ES-I3 (cell line): Measurements from ENCODE around the gene MCUR1.

Experiments used
- H3K36me3 ChIP-seq: 2 replicates; pipeline ENCODE4 v1.6.1; 2013; ENCODE audit warnings: mild to moderate bottlenecking, low read length, control low read depth, moderate library complexity; ENCODE audit not compliant: insufficient read depth
- H3K4me1 ChIP-seq: 2 replicates; pipeline ENCODE4 v1.6.1; 2013; ENCODE audit warnings: mild to moderate bottlenecking, control low read depth, low read length; ENCODE audit not compliant: insufficient read depth
- H3K9ac ChIP-seq: 2 replicates; pipeline ENCODE4 v1.6.1; 2013; ENCODE audit warnings: low read depth, mild to moderate bottlenecking, low read length, moderate library complexity
- H3K9me3 ChIP-seq: 2 replicates; pipeline ENCODE4 v1.6.1; 2013; ENCODE audit warnings: mild to moderate bottlenecking, low read length, moderate library complexity; ENCODE audit not compliant: control insufficient read depth, insufficient read depth

Gene MCUR1

GRCh38 chr6:13759025-13759424 is 55.3 kb downstream of the MCUR1 start:
- Histone ChIP-seq H3K9me3 (peaks cover under 1% of the 10 kb centered on the region; the same call in 1 of the 2 replicates), H3K9ac (no peak overlapping the region), H3K4me1 (no peaks in the 10 kb centered on the region), H3K36me3 (no peaks in the 10 kb centered on the region)

- H3K4me1 ChIP-seq: no peaks in the 10 kb centered on the region
- no peaks in the 10 kb centered on the region; the same call in 1 of the 2 replicates for H3K9me3 ChIP-seq
- H3K36me3 ChIP-seq: no peaks in the 10 kb centered on the region
- H3K9ac ChIP-seq: no peak overlapping the region
These were observed 59.7 kb downstream of the MCUR1 start for GRCh38 chr6:13754644-13755043.

GRCh38 chr6:13743736-13744127 is 70.6 kb downstream of the MCUR1 start:
- no peaks in the 10 kb centered on the region for H3K4me1 ChIP-seq
- H3K36me3 ChIP-seq: no peaks in the 10 kb centered on the region
- H3K9me3 ChIP-seq: 0 out of 2 replicates have a peak, but pooled peaks cover 6% of the 10 kb centered on the region
- no peak overlapping the region for H3K9ac ChIP-seq

- Histone ChIP-seq H3K4me1 (no peaks in the 10 kb centered on the region), H3K36me3 (no peaks in the 10 kb centered on the region), H3K9ac (no peak overlapping the region), H3K9me3 (0 out of 2 replicates have a peak, but pooled peaks cover 6% of the 10 kb centered on the region)
These were observed 71.2 kb downstream of the MCUR1 start for GRCh38 chr6:13742961-13743735.

GRCh38 chr6:13741365-13741764 is 73.0 kb downstream of the MCUR1 start:
- Histone ChIP-seq H3K9ac (no peak overlapping the region), H3K36me3 (no peaks in the 10 kb centered on the region), H3K4me1 (no peaks in the 10 kb centered on the region), H3K9me3 (0 out of 2 replicates have a peak, but pooled peaks cover 6% of the 10 kb centered on the region)
